H1 (cell line): ENCODE results near the gene REM1. TPM values are rescaled to one million over a fixed set of nuclear protein-coding genes. Genes with fewer than 3 reads are reported as not detected.

Experiments
- PHF8 ChIP-seq: fragments of 200-600 bp; sonication (generic); conservative IDR thresholded peaks from 2 replicates; pipeline ENCODE4 v1.7.1; 2012; ENCODE audit warnings: low read depth, mild to moderate bottlenecking, inconsistent platforms, low read length, moderate library complexity
- SUZ12 ChIP-seq: fragments of 200-600 bp; sonication (generic); IDR thresholded peaks from 2 replicates; pipeline ENCODE4 v1.6.1; 2012; ENCODE audit warnings: mild to moderate bottlenecking, inconsistent platforms, low read length, moderate library complexity, mixed read lengths
- TCF12 ChIP-seq: IDR thresholded peaks from 2 replicates; pipeline ENCODE4 v1.6.1; 2011; ENCODE audit warnings: low read depth, mild to moderate bottlenecking, low read length
- polyA plus RNA-seq, 7 experiments: library from polyadenylated mRNA; depleted of rRNA in 3 of 7; stranded (reverse) in 5 of 7; unstranded in 2 of 7; fragments of >200 nt in 5 of 7; fragments of 200-250 nt in 2 of 7; gene quantifications; 1 replicate in 5 of 7; 2 replicates in 1 of 7; 4 replicates in 1 of 7; pipeline versions ENCODE4 v1.2.1 to v1.2.3, GENCODE V29; 2011 to 2013; ENCODE audit warnings: missing spikeins in 2 of 7, mixed read lengths in 2 of 7
- total RNA-seq: library from RNA; stranded (reverse); fragmentation: NEBNext Ultra II Directional; extraction: Animal tissue kit (Norgen Biotek cat#: 25700); gene quantifications from 2 replicates; pipeline ENCODE4 v1.2.1, GENCODE V29; 2021

REM1 gene
- total and polyA plus RNA-seq, 2 of the 8 experiments (the other 6 are each of a cell fraction or from before 2014, with no cell fraction given): 0.05 TPM; not detected in 1

DNA sequence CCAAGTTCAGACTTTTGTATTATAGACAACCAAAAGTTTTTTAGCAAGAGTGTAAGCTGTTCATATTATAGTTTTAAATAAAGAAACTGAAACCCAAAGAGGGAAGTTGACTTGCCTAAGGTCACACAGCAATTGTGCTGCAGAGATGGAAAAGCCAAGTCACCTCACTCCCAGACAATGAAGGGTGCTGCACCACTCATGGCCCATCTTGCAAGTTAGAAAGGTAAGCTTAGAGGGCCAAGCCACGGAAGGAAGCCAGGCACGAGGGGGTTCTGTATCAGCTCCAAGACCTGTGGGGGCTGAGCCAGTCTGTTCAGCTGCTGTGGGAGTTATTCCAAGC is 1.0 kb upstream of the REM1 start (continued):
- no peak for TF ChIP-seq PHF8
- no peak for TF ChIP-seq TCF12
- no peak for TF ChIP-seq SUZ12
